Neural progenitor cell (in vitro differentiated cells): ENCODE data around the gene SV2A.
"Not testable (repeated sequence)": the region's sequence is repeated elsewhere in the genome, so short reads cannot be mapped to it uniquely, and the experiment has no call there.

ENCODE experiments used
- CTCF ChIP-seq: fragments of 200-600 bp; sonication (generic); IDR thresholded peaks from 2 replicates; pipeline ENCODE4 v1.5.1; 2017; ENCODE audit warnings: antibody characterized with exemption, mild to moderate bottlenecking
- EZH2phosphoT487 ChIP-seq: fragments of 200-600 bp; sonication (generic); IDR thresholded peaks from 2 replicates; pipeline ENCODE4 v1.6.1; 2017; ENCODE audit warnings: antibody characterized with exemption

DNA sequence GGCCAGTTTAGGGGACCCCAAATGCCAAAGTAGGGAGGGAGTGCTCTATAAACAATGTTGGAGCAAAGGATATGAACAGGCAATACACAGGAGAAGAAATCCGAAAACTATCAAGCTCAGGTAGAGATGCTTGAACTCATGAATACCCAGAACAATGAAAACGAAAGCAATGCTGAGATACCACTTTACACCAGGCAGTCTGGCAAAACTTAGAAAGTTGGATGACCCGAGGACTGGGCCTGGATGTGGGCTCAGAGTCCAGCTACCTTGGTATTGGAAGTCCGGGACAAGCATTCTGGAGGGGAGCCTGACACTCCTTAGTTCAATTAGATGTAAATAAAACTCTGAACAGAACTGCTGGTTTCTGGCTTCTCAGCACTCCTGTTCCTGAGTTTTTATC is 44.6 kb downstream of the SV2A start:
- not testable (repeated sequence) for TF ChIP-seq CTCF, EZH2phosphoT487
